Right ventricle myocardium inferior (tissue), 1 donor: ENCODE results near the gene GABBR2. TPM values are rescaled to one million over a fixed set of nuclear protein-coding genes. Genes with fewer than 3 reads are reported as not detected.
"Not testable (repeated sequence)": the region's sequence is repeated elsewhere in the genome, so short reads cannot be mapped to it uniquely, and the experiment has no call there.

Source experiments
- ATAC-seq: fragments of 200-7000 bp; cut with Tn5 transposase; one replicate; pipeline ENCODE4 v1.9.1; 2020; ENCODE audit warnings: mild to moderate bottlenecking, moderate library complexity
- DNase-seq: peaks from one replicate; pipeline ENCODE4 v3.0.0; 2021; ENCODE audit errors: missing footprints
- intact Hi-C: fragments of 100-400 bp; cut with DNase I; formaldehyde crosslinking; loops from one replicate; pipeline ENCODE4 v1.11.0; 2022
- total RNA-seq: library from RNA; stranded (reverse); fragmentation: NEBNext Ultra II Directional; extraction: Animal tissue kit (Norgen Biotek cat#: 25700); gene quantifications from one replicate; pipeline ENCODE4 v1.2.1, GENCODE V29; 2021
- donor health status: DM: no; HTN: yes; CAD: no; lungs with severe emphysema.

GABBR2 gene
- total RNA-seq, 1 donor from 2014 or later: 0.38 TPM

- ATAC-seq: no peak
- intact Hi-C loops: no loop called here
- DNase-seq: no peak
Measured at GRCh38 chr9:98515506-98516204, 193.1 kb downstream of the GABBR2 start.

GRCh38 chr9:98514841-98515240, 193.9 kb downstream of the GABBR2 start:
- ATAC-seq (no peak), DNase-seq (no peak)
- intact Hi-C loops: no loop called here

GRCh38 chr9:98508217-98508919, 200.4 kb downstream of the GABBR2 start:
- ATAC-seq, intact Hi-C loops: not testable (repeated sequence)

GRCh38 chr9:98506422-98507054, 202.2 kb downstream of the GABBR2 start:
- intact Hi-C loops: no loop called here
- ATAC-seq: no peak
- DNase-seq: no peak

More at GRCh38 chr9:98508217-98508919, 200.4 kb downstream of the GABBR2 start:
- not testable (repeated sequence) for DNase-seq

GRCh38 chr9:98504298-98505282, 204.1 kb downstream of the GABBR2 start:
- ATAC-seq (no peak), DNase-seq (no peak)
- intact Hi-C loops: no loop called here

- no peak for ATAC-seq
- intact Hi-C loops: no loop called here
- DNase-seq: no peak
Measured at GRCh38 chr9:98503867-98504266, 204.9 kb downstream of the GABBR2 start.

GRCh38 chr9:98502976-98503325, 205.8 kb downstream of the GABBR2 start:
- DNase-seq (no peak), ATAC-seq (peak; percentile 73)
- intact Hi-C loops: no loop called here

- DNase-seq (no peak), ATAC-seq (peak; percentile 21)
- intact Hi-C loops: no loop called here
Measured at GRCh38 chr9:98502311-98502975, 206.3 kb downstream of the GABBR2 start.

- DNase-seq (no peak), ATAC-seq (no peak)
- intact Hi-C loops: no loop called here
Measured at GRCh38 chr9:98501819-98502218, 206.9 kb downstream of the GABBR2 start.

GRCh38 chr9:98501259-98501658, 207.5 kb downstream of the GABBR2 start:
- DNase-seq, intact Hi-C loops, ATAC-seq: not testable (repeated sequence)

- no peak for DNase-seq
- intact Hi-C loops: no loop called here
- no peak for ATAC-seq
Measured at GRCh38 chr9:98500337-98500919, 208.3 kb downstream of the GABBR2 start.

- DNase-seq (no peak), ATAC-seq (no peak)
- intact Hi-C loops: no loop called here
Measured at GRCh38 chr9:98495530-98495929, 213.2 kb downstream of the GABBR2 start.

- no peak for ATAC-seq
- intact Hi-C loops: no loop called here
- no peak for DNase-seq
Measured at GRCh38 chr9:98494852-98495251, 213.9 kb downstream of the GABBR2 start.

GRCh38 chr9:98491828-98492227, 216.9 kb downstream of the GABBR2 start:
- intact Hi-C loops: no loop called here
- no peak for DNase-seq
- ATAC-seq: peak; percentile 90

- no peak for DNase-seq
- no peak for ATAC-seq
- intact Hi-C loops: no loop called here
Measured at GRCh38 chr9:98491231-98491651, 217.5 kb downstream of the GABBR2 start.

GRCh38 chr9:98488571-98489312, 220.0 kb downstream of the GABBR2 start:
- no peak for ATAC-seq
- intact Hi-C loops: no loop called here

GRCh38 chr9:98485706-98486105, 223.0 kb downstream of the GABBR2 start:
- intact Hi-C loops: no loop called here
- no peak for DNase-seq
- ATAC-seq: no peak

More at GRCh38 chr9:98488571-98489312, 220.0 kb downstream of the GABBR2 start:
- DNase-seq: no peak
